Heart right ventricle (tissue), 16 donors: Measurements from ENCODE around the gene MAD2L2. TPM values are rescaled to one million over a fixed set of nuclear protein-coding genes. Genes with fewer than 3 reads are reported as not detected.

Experiments used
- ATAC-seq, 8 donors: fragments of 200-7000 bp; cut with Tn5 transposase; one replicate each; pipeline ENCODE4 v1.9.1; 2020; ENCODE audit warnings: mild to moderate bottlenecking in 8 of 8, moderate library complexity in 8 of 8, moderate number of reproducible peaks in 1 of 8
- DNase-seq, 2 donors: peaks; one replicate each; pipeline ENCODE4 v3.0.0-alpha.2; 2020
- H3K27ac ChIP-seq, 10 donors: fragments of 200-600 bp; sonication (generic) in 2 of 10; one replicate each; pipeline versions ENCODE4 v1.5.0 to v1.8.0; 2020 to 2022; ENCODE audit warnings: mild to moderate bottlenecking in 3 of 10
- H3K27me3 ChIP-seq, 7 donors: fragments of 200-600 bp; one replicate each; pipeline ENCODE4 v1.8.0; 2021 to 2022; ENCODE audit warnings: mild to moderate bottlenecking in 2 of 7
- H3K36me3 ChIP-seq, 9 donors: fragments of 200-600 bp; sonication (generic) in 1 of 9; one replicate each; pipeline versions ENCODE4 v1.5.0 to v1.8.0; 2020 to 2022; ENCODE audit warnings: mild to moderate bottlenecking in 2 of 9
- H3K4me1 ChIP-seq, 9 donors: fragments of 200-600 bp; sonication (generic) in 1 of 9; one replicate each; pipeline versions ENCODE4 v1.5.0 to v1.8.0; 2020 to 2022; ENCODE audit warnings: mild to moderate bottlenecking in 4 of 9
- H3K4me3 ChIP-seq, 10 donors: fragments of 200-600 bp; sonication (generic) in 2 of 10; one replicate each; pipeline versions ENCODE4 v1.5.0 to v1.8.0; 2020 to 2022; ENCODE audit warnings: mild to moderate bottlenecking in 7 of 10, moderate library complexity in 2 of 10
- H3K9me3 ChIP-seq, 11 donors: fragments of 200-600 bp in 10 of 11; sonication (generic) in 2 of 11; one replicate each; pipeline versions ENCODE4 v1.5.0 to v1.8.0; 2013 to 2022; ENCODE audit warnings: mild to moderate bottlenecking in 2 of 11, control low read depth in 1 of 11, moderate library complexity in 1 of 11
- WGBS, 2 donors: extraction: QIAGEN DNeasy Blood & Tissue Kit; methylation state at CpG; one replicate each; pipeline ENCODE4 v1.1.7; 2013; ENCODE audit warnings: inconsistent platforms in 1 of 2; 5-methylcytosine and 5-hydroxymethylcytosine counted together
- intact Hi-C, 10 donors: fragments of 100-400 bp; cut with DNase I; formaldehyde crosslinking; loops; one replicate each; pipeline versions ENCODE4 v1.11.1 to v1.14.2; 2022
- polyA plus RNA-seq, 2 donors: library from polyadenylated mRNA; stranded (reverse); fragments of 200-250 nt; gene quantifications; one replicate each; pipeline ENCODE4 v1.2.3, GENCODE V29; 2013
- total RNA-seq, 10 donors: library from RNA; stranded (reverse); fragmentation: NEBNext Ultra II Directional in 3 of 10; extraction: Animal tissue kit (Norgen Biotek cat#: 25700) in 3 of 10; gene quantifications; one replicate each; pipeline versions ENCODE4 v1.2.1 to v1.2.4, GENCODE V29; 2021 to 2023
- TF ChIP-seq, protein P1 (sequence below), 9 donors: fragments of 200-600 bp; sonication (generic) in 2 of 9; IDR thresholded peaks; one replicate each; pipeline versions ENCODE4 v1.5.0 to v1.8.0; 2021 to 2022; ENCODE audit warnings: antibody characterized with exemption in 9 of 9, mild to moderate bottlenecking in 5 of 9, moderate library complexity in 1 of 9
- donor health status: Arrhythmogenic right ventricular cardiomyopathy.
- donor health status: ischemic (EF 13 %, LVEDD 7.1; RV severe dilation, severe dysfunction).
- donor health status: healthy with polysubstance abuse.
- donor health status: DM: no; HTN: yes; CAD: no.
- donor health status: DM: no; HTN: no; CAD: no.
- donor health status: ischemic (EF 25% LVEDD 6.9; RV normal size, moderate dysfunction).
- donor health status: ischemic (EF 25% LVEDD 5.7; RV mildly dilated, moderate dysfunction).
- donor health status: healthy.
- donor health status: DM: yes; HTN: yes; CAD: no.
- donor health status: Ischemic cardiomyopathy.
- donor health status: ischemic (EF 35%, LVEDD 5.7; RV mildly dilated, moderate dysfunction).
- donor health status: nonischemic (EF 11% LVEDD 7.7; RV severe dilation, severe dysfunction).
- donor health status: DM: yes; HTN: yes; CAD: no.
- donor health status: PGD.
- donor health status: ischemic (EF 29% LVEDD 5.4; RV normal size, mild dysfunction).
- donor health status: nonischemic (EF 23%, LVEDD 6.1; RV moderate dilation, normal function).

The MAD2L2 gene
- total and polyA plus RNA-seq, 12 donors: 10.9 to 59.0 (median 17.0) TPM

- DNase-seq (no peak), ATAC-seq (no peak)
- H3K4me1 ChIP-seq: peaks cover 4 to 52% (median 35%) of the 10 kb centered on the region in 9 donors
- WGBS, 2 donors: 86 to 89% methylated on average over 11 of the region's 11 CpGs
- H3K27me3 ChIP-seq: peaks cover 3 to 51% (median 23%) of the 10 kb centered on the region in 7 donors
- H3K27ac ChIP-seq: no peak overlapping the region
- intact Hi-C loops: loop anchor here in 4 of 10 donors (2.0 to 5.0 kb wide), 3 partner anchors 65 to 70 kb away; no protein-coding TSS in a partner anchor
- TF ChIP-seq, protein P1, sequence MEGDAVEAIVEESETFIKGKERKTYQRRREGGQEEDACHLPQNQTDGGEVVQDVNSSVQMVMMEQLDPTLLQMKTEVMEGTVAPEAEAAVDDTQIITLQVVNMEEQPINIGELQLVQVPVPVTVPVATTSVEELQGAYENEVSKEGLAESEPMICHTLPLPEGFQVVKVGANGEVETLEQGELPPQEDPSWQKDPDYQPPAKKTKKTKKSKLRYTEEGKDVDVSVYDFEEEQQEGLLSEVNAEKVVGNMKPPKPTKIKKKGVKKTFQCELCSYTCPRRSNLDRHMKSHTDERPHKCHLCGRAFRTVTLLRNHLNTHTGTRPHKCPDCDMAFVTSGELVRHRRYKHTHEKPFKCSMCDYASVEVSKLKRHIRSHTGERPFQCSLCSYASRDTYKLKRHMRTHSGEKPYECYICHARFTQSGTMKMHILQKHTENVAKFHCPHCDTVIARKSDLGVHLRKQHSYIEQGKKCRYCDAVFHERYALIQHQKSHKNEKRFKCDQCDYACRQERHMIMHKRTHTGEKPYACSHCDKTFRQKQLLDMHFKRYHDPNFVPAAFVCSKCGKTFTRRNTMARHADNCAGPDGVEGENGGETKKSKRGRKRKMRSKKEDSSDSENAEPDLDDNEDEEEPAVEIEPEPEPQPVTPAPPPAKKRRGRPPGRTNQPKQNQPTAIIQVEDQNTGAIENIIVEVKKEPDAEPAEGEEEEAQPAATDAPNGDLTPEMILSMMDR (IDR thresholded peaks at IDR 0.05): no peak
- H3K36me3 ChIP-seq: peaks cover 0 to 8% (median 0%) of the 10 kb centered on the region in 9 donors
- H3K9me3 ChIP-seq: no peaks in the 10 kb centered on the region
- H3K4me3 ChIP-seq: no peak overlapping the region
Observed at GRCh38 chr1:11652203-11652780, 28.7 kb downstream of the MAD2L2 start.

DNA sequence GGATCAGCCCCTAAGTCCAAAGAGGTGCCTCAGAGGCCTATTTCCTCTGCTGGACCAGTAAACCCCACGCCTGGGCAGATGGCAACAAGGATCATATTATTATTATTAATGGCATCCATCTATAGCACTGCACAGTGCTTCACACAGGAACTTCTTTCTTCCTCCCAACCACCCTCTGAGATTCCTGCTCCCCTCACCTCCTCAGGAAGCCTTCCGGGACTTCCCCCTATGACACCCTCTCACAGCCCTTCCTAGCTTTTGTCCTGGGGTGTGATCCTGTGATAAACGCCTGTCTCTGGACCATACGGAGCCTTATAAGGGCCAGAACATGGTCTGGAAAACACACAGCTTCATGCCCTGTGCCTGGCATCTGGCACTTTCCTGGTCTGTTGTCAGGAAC, 29.9 kb downstream of the MAD2L2 start:
- Histone ChIP-seq H3K9me3 (no peaks in the 10 kb centered on the region), H3K4me1 (peaks cover 4 to 51% (median 35%) of the 10 kb centered on the region in 9 donors), H3K27me3 (peaks cover 3 to 51% (median 23%) of the 10 kb centered on the region in 7 donors), H3K36me3 (no peaks in the 10 kb centered on the region), H3K27ac (no peak overlapping the region), H3K4me3 (peak overlapping the region in 1 of 10 donors; percentile 28)
- no peak for ATAC-seq
- 84 to 85% methylated on average over 4 of the region's 4 CpGs for WGBS, 2 donors
- TF ChIP-seq, protein P1 (IDR thresholded peaks at IDR 0.05): no peak
- no peak for DNase-seq
- intact Hi-C loops: loop anchor here in 4 of 10 donors (2.0 to 5.0 kb wide), 3 partner anchors 66 to 71 kb away; no protein-coding TSS in a partner anchor

DNA sequence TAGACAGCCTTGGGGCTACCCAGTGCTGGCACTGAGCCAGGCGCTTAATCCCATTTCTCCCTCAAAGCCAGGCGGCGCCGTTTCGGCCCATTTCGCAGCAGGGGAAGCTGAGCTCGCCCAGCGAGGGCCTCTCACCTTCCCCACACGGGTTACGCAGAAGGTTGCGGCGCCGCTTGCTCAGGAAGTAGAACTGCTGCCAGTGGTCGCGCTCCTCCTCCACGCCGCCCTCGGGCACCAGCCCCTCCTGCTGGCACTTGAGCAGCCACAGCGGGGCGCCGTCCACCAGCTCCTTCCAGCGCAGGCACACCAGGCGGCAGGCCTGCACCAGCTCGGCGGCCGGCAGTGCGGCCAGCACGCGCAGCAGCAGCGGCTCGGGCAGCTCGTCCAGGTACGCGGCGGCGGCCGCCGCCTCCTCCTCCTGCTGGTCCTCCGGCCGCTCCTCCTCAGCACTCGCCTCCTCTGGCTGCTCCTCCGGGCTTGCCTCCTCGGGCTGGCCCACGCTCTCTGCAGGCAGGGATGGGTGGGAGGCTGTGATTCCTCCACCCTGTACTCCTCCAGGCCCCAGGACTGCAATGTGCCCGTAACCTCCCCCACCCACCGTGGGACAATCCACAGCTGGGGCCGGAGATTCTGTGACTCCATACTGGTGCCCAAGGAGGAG, 30.5 kb downstream of the MAD2L2 start:
- peaks cover 4 to 46% (median 30%) of the 10 kb centered on the region in 9 donors for H3K4me1 ChIP-seq
- intact Hi-C loops: loop anchor here in 5 of 10 donors (1.0 to 5.0 kb wide), 4 partner anchors 67 to 72 kb away; no protein-coding TSS in a partner anchor
- ATAC-seq: peak; percentile 48 to 77 (median 66)
- no peaks in the 10 kb centered on the region for H3K9me3 ChIP-seq
- TF ChIP-seq, protein P1 (IDR thresholded peaks at IDR 0.05): peak; percentile 31 to 84 (median 65)
- peak overlapping the region in 1 of 10 donors; percentile 21 for H3K27ac ChIP-seq
- peaks cover 3 to 51% (median 25%) of the 10 kb centered on the region in 7 donors for H3K27me3 ChIP-seq
- no peaks in the 10 kb centered on the region for H3K36me3 ChIP-seq
- peak; percentile 51 to 84 for DNase-seq
- WGBS, 2 donors: 8 to 10% methylated on average over 47 of the region's 47 CpGs
- peak overlapping the region in 4 of 10 donors; percentile 10 to 35 (median 20) for H3K4me3 ChIP-seq

DNA sequence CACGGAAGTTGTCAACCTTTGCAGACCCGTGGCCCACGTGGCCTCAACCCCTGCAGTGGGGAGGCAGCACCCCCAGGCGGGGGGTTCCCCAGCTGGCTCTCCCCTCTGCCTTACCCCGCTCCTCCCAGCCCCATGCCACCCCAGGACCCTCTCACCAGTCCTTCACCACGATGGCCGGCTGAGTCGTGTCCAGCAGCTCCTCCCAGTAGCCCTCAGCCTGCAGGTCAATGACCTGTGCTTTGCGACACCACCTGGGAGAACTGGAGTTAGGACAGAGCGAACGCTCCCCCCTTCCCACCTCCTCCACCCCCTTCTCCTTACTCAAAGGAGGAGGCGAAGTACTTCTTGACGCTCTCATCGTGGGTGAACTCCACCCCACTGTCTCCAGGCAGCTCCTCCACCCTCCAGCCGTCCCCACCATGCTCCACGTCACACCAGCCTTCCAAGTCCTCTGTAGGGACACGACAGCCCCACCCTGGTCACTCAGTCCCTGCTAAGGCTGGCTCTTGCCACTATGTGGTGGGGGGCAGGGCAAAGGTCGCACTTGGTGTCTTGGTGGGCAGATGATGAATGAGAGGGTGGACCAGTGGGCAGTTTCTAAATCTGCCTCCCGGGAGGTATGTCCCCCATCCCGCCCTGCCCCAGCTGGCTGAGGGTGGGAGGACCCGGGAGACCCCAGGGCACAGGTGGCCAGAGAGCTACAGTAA, 31.2 kb downstream of the MAD2L2 start:
- TF ChIP-seq, protein P1 (IDR thresholded peaks at IDR 0.05): no peak
- DNase-seq: no peak
- Histone ChIP-seq H3K27ac (peak overlapping the region in 1 of 10 donors; percentile 21), H3K4me3 (peak overlapping the region in 3 of 10 donors; percentile 10 to 28 (median 11)), H3K4me1 (peaks cover 0 to 41% (median 25%) of the 10 kb centered on the region in 9 donors), H3K9me3 (no peaks in the 10 kb centered on the region), H3K27me3 (peaks cover 3 to 53% (median 25%) of the 10 kb centered on the region in 7 donors), H3K36me3 (no peaks in the 10 kb centered on the region)
- intact Hi-C loops: loop anchor here in 9 of 10 donors (1.0 to 10.0 kb wide), 10 partner anchors 68 to 612 kb away; partner anchors contain the start of genes DISP3 (in 2 of the 9) and MASP2 (in 1 of the 9)
- 40 to 42% methylated on average over 21 of the region's 21 CpGs for whole genome bisulfite sequencing, 2 donors
- peak in 4 of 8 donors; percentile 1 to 4 (median 2) for ATAC-seq
